Measurements from ENCODE around the gene TBC1D8.

DNA sequence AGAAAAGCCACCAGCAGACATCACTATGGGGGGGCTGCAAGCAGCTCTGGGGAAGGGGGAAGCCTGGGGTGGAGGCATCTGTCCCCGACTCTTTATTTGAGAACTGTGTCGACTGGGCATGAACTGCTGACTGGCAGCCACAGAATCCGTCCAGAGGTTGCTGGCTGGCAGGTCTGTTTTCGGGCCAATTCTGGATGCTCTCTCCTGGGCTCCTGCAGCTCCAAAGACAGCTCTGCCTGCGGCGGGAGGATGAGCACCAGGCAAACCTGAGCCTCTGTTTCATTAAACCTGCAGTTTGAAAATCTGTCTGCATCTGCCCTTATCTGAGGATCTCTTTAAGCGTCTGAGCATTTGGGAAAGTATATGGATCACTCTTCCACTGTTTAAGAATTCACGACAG is 183.5 kb downstream of the TBC1D8 start:
- TF ChIP-seq, protein P1, sequence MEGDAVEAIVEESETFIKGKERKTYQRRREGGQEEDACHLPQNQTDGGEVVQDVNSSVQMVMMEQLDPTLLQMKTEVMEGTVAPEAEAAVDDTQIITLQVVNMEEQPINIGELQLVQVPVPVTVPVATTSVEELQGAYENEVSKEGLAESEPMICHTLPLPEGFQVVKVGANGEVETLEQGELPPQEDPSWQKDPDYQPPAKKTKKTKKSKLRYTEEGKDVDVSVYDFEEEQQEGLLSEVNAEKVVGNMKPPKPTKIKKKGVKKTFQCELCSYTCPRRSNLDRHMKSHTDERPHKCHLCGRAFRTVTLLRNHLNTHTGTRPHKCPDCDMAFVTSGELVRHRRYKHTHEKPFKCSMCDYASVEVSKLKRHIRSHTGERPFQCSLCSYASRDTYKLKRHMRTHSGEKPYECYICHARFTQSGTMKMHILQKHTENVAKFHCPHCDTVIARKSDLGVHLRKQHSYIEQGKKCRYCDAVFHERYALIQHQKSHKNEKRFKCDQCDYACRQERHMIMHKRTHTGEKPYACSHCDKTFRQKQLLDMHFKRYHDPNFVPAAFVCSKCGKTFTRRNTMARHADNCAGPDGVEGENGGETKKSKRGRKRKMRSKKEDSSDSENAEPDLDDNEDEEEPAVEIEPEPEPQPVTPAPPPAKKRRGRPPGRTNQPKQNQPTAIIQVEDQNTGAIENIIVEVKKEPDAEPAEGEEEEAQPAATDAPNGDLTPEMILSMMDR (IDR thresholded peaks at IDR 0.05; ENCODE audit: low read depth, low read length, poor library complexity, severe bottlenecking) = no peak
- TF ChIP-seq EZH2phosphoT487 (IDR thresholded peaks at IDR 0.05; ENCODE audit: borderline replicate concordance, low read length) = no peak

Data from DOHH2 (cell line).